NCI-H2029 treated with DMSO at 0.1 percent for 48 hours (cell line): ENCODE measurements around the gene BRWD1.

Experiments
- DNase-seq: peaks from one replicate; lab custom pipeline; 2025; lab: John Stamatoyannopoulos, UW

The BRWD1 gene

DNA sequence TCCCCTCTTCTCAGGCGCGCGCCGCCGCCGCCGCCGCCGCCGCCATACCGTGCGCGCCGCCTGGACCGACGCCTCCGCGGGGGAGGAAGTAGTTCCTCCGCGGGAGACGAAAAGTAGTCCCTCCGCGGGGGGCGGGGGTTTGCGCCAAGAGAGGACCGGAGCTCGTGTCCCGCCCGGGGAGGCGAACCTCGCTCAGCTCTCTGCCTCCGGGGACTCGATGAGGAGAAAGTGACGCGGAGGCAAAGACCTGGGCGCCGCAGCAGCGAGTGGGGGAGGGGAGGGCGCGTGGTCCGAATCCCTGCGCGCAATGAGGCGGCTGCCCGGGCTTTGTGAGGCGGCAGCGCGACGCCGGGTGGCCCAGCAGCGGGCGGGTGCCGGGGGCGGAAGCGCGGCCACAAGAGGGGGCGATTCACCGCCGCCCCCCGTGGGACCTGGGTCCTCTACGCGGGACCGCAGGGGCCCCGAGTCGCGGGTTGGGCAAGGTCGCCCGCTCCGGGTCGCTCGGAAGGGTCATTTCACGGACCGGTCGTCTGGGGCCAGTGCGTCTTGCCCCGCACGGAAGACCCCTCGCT, at the start of gene BRWD1:
BRWD1 (minus strand) TSS at position 62 of the 572 bp plus-strand sequence. CDS start 141 bp downstream, outside the sequence.
- peak; percentile 66 for DNase-seq

DNA sequence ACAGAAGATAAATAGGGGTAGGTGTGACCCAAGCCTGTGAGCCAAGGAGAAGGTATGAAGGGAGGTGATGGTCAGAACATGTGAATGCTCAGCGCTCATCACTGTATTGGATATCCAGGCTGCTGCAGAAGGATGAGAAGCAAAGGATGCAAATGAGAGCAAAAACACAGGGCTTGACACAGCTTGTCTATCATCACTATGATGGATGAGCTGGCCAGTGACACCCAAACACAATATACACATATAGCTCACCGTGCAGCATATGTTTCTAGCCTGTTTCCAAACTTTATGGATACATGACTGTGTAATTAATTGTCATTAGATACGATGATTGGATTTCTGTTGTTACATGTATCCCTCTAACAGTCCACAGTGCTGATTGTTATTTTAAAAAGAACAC, 49.3 kb upstream of the BRWD1 start:
- no peak for DNase-seq

DNA sequence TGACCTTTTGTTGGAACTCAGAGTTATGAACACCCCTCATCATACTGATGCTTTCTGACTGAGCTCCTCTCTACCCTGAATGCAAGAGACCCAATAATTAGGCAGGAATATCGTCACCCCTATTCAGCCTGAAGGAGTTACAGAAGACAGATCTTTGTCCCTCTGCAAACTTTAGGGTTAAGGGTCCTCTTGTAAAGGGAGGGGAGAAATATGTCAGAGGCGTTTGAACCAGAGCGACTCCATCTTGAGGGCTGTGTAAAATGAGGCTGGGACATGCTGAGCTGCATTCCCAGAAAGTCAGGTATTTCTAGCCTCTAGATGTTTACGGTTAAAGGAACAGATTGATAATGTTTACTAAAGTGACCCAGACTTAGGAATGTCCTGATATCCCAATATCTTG, 46.0 kb upstream of the BRWD1 start:
- no peak for DNase-seq

DNA sequence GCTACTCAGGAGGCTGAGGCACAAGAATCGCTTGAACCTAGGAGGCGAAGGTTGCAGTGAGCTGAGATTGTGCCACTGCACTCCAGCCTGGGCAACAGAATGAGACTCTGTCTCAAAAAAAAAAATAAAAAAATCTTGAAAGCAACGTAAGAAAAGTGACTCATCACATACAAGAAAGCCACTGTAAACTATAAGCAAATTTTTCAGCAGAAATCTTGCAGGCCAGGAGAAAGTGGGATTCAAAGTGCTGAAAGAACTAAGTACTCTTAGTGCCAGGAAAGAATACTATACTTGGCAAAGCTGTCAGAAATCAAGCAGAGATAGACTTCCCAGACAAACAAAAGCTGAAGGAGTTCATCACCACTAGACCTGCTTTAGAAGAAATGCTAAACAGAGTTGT, 39.9 kb upstream of the BRWD1 start:
- no peak for DNase-seq

DNA sequence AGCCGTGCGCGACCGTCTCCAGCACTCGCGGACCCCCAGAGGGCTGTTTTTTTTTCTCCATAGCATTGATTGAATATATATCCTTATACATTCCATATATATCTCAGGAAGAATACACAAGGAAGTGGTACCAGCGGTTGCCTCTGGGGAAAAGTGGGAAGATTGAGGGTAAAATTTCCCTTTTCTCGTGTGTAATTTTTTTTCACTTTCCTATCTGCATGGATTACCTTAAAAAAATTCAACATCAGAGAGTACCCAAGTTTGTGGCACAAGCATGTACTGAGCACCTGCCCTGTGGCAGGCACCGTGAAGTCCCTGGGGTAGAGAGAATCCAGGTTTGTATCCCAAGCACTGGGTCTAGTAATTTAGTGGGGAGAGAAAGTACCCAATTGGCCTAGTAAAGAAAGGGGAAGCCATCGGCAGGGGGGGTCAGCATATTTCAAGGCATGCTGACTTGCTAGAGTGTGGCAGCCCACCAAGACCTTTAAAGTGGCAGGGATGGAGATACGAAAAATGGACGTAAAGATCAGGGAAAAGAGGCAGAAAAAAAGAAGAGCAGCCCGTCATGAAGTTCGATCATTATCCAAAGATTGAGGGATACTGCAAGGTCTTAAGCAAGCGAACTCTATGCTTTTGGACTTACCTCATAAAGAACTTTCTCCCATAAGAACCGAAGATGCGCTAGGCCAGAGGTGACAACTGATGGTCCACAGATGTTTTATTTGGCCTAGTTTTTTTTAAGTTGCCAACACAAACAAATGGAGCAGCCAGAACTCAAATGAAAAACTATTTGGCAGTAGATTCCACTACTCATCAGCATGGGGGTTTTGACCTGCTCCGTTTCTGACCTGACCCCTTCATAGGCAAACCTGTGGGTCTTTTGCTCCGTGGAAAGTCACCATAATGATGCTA, 36.9 kb upstream of the BRWD1 start:
- no peak for DNase-seq

DNA sequence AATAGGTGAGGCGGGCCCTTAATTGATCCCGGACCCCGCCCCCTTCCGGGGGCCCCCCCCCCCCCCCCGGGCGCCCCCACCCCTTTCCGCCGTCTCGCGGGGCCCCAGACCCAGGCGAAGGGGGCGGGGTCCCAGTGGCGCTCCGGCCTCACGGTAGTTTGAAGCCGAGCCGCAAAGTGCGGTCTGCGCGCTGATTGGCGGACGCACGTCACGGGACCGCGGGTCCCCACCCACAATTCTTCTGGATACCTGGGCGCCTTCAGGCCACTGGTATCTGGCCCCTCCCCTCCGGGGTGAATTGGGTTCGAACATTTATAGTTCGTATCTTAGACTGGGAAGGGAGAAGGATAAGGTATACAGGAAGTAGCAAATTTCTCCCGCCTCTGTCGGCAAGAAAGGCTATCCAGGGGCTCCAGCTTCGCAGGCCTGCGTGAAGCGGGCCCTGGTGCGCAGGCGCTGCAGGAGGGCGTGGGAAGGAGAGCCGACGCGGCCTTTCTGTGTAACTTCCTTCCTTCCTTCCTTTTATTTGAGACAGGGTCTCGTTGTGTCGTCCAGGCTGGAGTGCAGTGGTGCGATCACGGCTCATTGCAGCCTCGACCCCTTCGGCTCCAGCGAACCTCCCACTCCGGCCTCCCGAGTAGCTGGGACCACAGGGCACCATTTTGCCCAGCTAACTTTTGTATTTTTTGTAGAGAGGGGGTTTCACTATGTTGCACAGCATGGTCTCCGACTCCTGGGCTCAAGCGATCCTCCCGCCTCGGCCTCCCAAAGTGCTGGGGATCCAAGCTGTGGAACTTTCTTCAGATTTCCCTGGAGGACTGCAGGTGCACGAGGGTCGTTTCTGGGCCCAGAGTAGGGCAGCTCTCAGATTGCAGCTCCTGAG, 36.0 kb upstream of the BRWD1 start:
- DNase-seq: peak; percentile 93

DNA sequence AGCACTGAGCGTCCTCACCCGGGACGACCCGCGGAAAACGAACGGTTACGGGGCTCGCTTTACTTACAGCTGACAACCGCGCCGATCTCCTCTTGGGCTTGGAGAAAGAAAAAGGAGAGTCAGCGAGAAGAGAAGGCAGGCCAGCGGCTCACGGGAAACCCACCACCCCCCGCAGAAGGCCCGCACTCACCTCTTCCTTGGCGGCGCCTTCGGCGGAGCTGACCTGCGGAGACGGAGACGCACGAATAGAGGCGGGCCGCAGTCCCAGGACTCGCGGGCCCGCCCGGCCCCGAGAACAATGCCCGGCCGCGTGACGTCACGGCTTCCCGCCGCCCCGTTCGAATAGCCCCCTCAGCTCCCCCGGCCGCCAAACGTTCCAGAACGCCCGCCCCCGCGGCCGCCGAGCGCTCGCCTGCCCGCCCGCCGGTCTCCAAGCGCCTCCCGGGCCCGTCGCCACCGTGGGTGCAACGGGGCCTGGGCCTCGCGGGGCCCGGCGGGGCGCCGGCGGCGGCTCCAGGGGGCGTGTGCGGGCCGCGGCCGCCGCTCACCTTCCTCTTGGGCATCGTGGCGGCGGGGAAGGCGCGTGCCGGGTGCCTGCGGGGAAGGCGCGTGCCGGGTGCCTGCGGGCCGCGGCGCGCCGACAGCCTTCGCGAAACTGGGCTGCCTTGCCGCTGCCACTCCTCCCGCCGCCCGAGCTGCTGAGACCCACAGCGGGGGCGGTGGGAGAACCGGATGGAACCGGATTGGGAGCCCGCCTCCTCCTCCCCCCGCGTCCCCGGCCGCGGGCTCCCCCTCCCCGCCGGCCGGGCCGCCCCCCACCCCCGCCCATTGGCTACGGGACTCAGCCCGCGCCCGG, 35.2 kb upstream of the BRWD1 start, which contains the start of gene HMGN1:
HMGN1 (minus strand) TSS at position 734 of the 856 bp plus-strand sequence; CDS start at position 563, 171 bp downstream.
- DNase-seq: peak; percentile 74

DNA sequence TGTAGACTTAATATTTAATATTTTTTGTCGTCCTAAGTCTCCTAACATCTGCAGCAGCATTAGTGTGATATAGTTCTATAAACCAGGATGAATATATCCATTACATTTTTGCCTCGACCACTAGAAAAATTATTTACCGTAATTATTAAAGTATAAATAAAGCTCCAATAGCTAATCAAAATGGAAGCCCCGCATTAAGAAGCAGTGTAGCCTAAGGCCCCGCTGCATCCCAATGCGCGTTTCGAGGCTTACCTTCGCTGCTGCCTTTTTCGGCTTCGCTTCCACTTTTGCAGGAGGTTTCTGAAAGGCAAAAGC, 34.6 kb upstream of the BRWD1 start:
- peak; percentile 42 for DNase-seq

DNA sequence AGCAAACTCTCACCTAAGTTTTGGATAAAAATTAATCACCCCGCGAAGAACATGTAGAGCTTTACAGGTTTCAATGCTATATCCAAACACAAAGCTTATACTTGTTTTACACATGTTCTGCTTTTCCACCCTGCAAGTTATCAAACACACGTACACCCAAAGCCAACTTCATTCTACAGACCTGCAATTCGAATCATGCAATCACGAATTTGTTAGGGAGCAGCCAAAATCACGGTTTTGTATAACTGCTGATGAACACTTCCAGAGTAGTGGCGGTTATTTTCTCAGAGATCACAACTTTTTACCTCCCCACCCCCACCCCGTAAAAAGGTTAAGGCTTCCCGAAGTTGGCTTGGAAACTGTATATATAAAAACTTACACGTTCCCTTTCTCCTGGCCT, 34.1 kb upstream of the BRWD1 start:
- DNase-seq: no peak

DNA sequence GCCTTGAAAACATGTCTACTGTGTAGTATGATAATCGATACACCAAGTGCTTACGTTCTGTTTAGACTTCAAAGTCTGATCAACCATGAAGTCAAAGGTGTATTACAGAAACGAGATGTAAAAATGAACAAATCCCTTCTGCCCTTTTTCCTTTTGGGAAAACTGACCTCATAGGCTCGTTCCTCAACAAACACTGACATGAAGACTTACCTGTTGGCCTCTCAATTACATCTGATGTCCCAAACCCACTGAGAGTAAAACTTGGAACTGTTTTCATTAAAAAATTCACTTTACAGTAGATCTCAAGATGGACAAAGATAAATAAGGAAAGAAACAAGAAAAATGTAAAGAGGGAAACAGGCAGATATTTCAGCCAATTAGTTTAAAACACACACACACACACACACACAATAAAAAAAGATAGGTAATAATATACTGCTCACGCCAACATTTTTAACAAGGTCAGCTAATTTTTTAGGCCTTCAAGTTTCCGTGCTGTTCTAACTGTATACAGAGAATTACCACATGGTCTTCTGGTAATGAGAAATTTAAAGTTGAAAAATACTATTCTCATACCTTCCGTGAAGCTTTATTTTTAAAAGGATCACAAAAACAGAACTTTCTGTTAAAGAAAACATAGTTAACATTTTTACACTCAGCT, 33.4 kb upstream of the BRWD1 start:
- no peak for DNase-seq

DNA sequence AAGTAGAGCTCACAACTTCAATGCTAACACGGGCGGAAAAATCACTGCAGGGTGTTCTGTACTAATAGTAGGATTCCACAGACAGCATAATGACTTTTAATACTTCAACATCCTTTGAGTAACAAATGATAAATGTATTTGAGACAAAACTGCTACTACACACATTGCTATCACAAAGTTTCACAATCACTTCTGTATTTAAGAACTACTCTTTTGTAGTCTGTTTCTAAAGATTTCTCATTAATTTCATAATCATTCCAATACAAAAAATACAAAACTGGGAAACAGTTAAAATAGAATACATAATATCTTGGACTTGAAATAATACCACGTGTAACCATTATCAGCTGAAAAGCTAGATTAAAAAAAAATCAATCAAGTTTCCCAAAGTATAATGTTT, 32.8 kb upstream of the BRWD1 start:
- DNase-seq: no peak

DNA sequence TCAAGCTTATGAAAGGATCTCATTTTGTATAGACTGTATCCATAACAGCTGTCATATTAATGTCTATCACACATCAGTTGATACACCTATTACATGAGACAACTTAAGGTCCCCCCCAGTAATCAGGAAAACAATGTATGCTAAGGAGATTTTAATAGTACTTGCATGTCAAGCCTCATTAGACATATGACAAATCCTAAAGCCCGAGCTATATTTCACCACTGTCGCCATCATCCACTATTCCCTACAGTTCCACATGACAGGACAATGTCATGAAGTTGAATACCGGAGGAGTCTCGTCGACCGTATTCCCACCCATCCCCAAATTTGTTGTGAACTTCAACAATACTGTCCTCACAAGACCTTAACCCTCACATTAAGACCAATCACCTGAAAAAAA, 32.0 kb upstream of the BRWD1 start:
- DNase-seq: no peak

DNA sequence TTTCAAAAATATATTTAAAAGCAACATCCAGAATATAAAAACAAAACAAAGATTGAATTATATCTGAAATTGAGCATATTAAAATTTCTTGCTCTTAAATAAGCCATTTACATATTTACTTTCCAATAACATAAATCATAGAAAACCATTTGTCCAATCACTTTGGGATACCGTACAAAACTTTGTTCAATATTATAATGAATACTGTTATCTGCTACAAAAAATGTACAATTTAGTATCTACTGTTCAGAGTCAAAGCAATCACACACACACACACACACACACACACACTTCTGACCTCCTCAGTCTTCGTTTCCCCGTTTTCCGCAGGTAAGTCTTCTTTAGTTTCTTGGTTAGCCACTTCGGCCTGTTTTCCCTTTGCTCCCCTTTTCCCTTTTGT, 31.4 kb upstream of the BRWD1 start:
- DNase-seq: no peak

DNA sequence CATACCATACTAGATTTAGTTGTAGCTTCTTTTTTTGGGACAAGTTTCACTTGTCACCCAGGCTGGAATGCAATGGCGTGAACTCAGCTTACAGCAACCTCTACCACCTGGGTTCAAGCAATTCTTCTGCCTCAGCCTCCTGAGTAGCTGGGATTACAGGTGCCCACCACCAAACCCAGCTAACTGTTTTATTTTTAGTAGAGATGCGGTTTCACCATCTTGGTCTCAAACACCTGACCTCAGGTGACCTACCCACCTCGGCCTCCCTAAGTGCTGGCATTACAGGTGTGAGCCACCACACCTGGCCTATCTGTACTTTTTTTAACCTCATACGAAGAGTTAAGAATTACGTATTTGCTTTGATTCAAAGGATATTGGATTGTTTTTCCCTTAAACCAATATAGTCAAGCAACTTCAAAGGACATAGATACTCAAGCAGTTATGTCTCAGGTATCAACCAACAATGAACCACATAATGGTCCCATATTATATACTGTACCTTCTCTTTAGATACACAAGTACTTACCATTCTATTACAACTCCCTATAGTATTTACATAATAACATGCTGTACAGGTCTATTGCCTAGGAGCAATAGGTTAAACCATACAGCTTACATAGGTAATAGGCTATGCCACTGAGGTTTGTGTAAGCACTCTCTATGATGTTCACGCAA, 28.0 kb upstream of the BRWD1 start:
- DNase-seq: no peak

DNA sequence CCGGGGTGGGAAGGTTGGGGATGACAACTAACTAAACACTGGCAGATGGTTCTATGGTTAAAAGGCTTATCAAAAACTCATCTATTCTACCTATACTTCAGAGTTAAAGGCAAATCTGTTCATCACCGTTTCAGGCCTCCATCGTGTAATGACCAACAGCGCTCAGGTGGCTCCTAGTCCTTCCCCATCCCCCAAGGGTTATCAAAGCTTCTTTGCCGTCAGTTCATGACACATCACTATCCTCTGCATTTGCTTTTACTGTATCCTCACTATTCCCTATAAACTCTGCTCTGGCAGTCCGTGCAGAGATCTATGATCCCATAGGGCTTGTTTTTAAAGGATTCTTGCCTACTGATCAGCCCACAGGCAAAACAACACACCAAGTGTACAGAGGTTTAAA, 27.3 kb upstream of the BRWD1 start:
- no peak for DNase-seq

DNA sequence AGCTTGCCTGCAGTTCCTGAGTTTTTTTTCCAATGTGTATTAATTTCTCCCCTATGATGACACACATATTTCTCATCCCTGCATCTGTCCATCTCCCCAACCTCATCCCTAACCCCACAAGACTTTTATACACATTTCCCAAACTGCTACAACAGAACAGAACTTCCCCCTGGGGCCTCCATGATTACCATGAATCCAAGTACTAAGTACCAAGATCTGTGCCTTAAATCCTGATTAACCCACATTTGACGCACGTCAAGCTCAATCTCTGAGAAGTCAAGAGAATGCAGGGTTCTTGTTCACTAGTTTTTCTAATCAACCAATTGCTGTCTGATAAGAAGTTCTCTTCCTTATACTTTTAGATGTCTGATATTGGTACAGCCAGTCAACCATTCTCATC, 25.8 kb upstream of the BRWD1 start:
- DNase-seq: no peak

DNA sequence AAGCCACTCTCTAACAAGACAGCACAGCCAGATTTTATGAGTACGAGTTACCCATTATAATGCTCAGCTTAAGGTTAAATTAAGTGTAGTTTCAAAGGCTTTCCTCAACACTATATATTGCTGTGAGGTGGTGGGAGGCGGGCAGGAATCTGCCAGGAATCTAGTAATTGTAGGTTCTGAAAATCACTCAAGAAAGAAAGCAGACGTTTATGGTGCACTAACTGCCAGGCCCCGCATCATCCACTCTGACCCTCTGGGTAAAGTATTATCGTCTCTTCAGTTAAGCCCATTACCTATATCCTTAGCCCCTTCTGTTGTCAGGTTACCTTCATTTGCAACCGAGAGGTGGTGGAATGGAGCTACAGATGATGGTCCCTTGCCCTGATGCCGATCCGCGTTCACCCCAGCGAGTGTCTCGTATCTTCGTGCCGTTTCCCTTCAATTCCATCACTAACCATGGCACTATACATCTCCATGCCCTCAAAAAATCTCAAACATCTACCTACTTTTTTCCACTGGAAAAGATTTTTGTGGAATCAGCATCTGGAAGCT, 23.1 kb upstream of the BRWD1 start:
- DNase-seq: no peak

DNA sequence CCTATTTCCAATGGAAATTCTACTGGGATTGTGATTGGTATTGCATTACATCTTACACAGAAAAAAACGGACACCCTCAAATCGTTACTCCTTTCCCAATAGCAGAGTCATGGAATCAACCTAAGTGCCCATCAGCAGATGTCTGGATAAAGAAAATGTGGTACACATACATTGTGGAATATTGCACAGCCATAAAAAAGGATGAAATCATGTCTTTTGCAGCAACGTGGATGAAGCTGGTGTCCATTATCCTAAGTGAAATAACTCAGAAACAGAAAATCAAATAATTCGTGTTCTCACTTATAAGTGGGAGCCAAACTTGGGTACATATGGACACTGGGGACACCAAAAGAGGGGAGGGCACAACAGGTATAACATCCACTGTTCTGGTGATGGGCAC, 21.2 kb upstream of the BRWD1 start:
- no peak for DNase-seq

DNA sequence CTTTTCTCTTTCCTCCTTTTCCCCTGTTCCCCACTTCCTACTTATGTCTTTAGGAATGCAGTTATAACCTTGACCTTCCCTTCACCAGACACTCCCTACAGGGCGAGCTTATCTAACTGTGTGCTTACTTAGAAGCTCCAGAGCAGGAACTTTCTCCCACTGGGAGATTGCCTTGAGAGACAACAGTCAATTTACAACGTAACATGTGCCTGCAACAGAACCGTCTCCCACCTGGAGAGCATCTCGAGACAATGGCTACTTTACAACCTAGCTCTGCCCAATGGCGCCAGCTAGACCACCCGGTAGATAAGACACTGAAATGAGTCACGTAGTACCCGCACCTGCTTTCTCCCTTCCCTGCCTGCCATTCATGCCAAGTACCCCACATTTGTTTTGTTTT, 18.7 kb upstream of the BRWD1 start:
- no peak for DNase-seq

DNA sequence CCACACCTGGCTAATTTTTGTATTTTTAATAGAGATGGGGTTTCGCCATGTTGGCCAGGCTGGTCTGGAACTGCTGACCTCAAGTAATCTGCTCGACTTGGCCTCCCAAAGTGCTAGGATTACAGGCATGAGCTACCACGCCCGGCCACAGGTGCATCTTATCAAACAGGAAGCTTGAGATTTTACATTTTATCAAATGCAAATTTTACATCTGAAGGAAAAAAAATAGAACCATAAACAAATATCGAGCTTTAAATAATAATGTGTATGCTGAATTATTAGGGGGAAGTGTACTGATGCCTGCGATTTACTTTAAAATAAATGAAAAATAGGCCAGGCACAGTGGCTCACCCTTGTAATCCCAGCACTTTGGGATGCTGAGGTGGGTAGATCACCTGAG, 16.6 kb upstream of the BRWD1 start:
- no peak for DNase-seq
